Muscle layer of duodenum (tissue), 2 donors: ENCODE measurements around the gene BRI3.
"Not testable (repeated sequence)": the region's sequence is repeated elsewhere in the genome, so short reads cannot be mapped to it uniquely, and the experiment has no call there.

Source experiments
- H3K27ac ChIP-seq: one replicate; pipeline ENCODE4 v1.7.0; 2013; ENCODE audit warnings: mild to moderate bottlenecking, low read length
- H3K27me3 ChIP-seq: one replicate; pipeline ENCODE4 v1.7.0; 2013; ENCODE audit warnings: low read depth, mild to moderate bottlenecking, control low read depth, low read length
- H3K36me3 ChIP-seq, 2 donors: one replicate each; pipeline ENCODE4 v1.7.0; 2013; ENCODE audit warnings: low read length in 2 of 2, control low read depth in 1 of 2, mild to moderate bottlenecking in 1 of 2; ENCODE audit not compliant: insufficient read depth in 2 of 2, control insufficient read depth in 1 of 2
- H3K4me1 ChIP-seq, 2 donors: one replicate each; pipeline ENCODE4 v1.7.0; 2013; ENCODE audit warnings: low read length in 2 of 2, mild to moderate bottlenecking in 2 of 2, control low read depth in 1 of 2, moderate library complexity in 1 of 2; ENCODE audit not compliant: insufficient read depth in 2 of 2, control insufficient read depth in 1 of 2
- H3K4me3 ChIP-seq, 2 donors: one replicate each; pipeline ENCODE4 v1.7.0; 2013; ENCODE audit warnings: low read length in 2 of 2, low read depth in 1 of 2, mild to moderate bottlenecking in 1 of 2
- H3K9me3 ChIP-seq, 2 donors: one replicate each; pipeline ENCODE4 v1.7.0; 2013; ENCODE audit warnings: low read length in 2 of 2, control low read depth in 1 of 2, mild to moderate bottlenecking in 1 of 2; ENCODE audit not compliant: control insufficient read depth in 1 of 2
- donor health status: healthy.

BRI3 gene

GRCh38 chr7:98301693-98302470 is 20.4 kb downstream of the BRI3 start:
- no peaks in the 10 kb centered on the region for H3K4me1 ChIP-seq
- peaks cover 3 to 8% of the 10 kb centered on the region in 2 donors for H3K36me3 ChIP-seq
- H3K27ac ChIP-seq, result no peak overlapping the region
- no peaks in the 10 kb centered on the region for H3K9me3 ChIP-seq
- H3K27me3 ChIP-seq, result no peaks in the 10 kb centered on the region
- H3K4me3 ChIP-seq, result no peak overlapping the region

- no peaks in the 10 kb centered on the region for H3K4me1 ChIP-seq
Observed at GRCh38 chr7:98303176-98303865, 21.8 kb downstream of the BRI3 start.

GRCh38 chr7:98303906-98304305 is 22.4 kb downstream of the BRI3 start:
- Histone ChIP-seq H3K27me3 (no peaks in the 10 kb centered on the region), H3K4me3 (no peak overlapping the region), H3K36me3 (peaks cover 8 to 15% of the 10 kb centered on the region in 2 donors), H3K27ac (no peak overlapping the region), H3K4me1 (no peaks in the 10 kb centered on the region), H3K9me3 (no peaks in the 10 kb centered on the region)

More at GRCh38 chr7:98303176-98303865, 21.8 kb downstream of the BRI3 start:
- Histone ChIP-seq H3K4me3 (no peak overlapping the region), H3K27me3 (no peaks in the 10 kb centered on the region), H3K27ac (no peak overlapping the region), H3K9me3 (no peaks in the 10 kb centered on the region), H3K36me3 (peaks cover 8 to 14% of the 10 kb centered on the region in 2 donors)

GRCh38 chr7:98305951-98306535 is 24.6 kb downstream of the BRI3 start:
- no peaks in the 10 kb centered on the region for H3K9me3 ChIP-seq
- H3K27ac ChIP-seq, result no peak overlapping the region
- peaks cover 12% of the 10 kb centered on the region in 2 donors for H3K36me3 ChIP-seq

GRCh38 chr7:98307971-98308466 is 26.5 kb downstream of the BRI3 start:
- Histone ChIP-seq H3K4me3 (no peak overlapping the region), H3K36me3 (peaks cover 4 to 12% of the 10 kb centered on the region in 2 donors), H3K27me3 (no peaks in the 10 kb centered on the region), H3K27ac (no peak overlapping the region), H3K9me3 (no peaks in the 10 kb centered on the region), H3K4me1 (no peaks in the 10 kb centered on the region)

More at GRCh38 chr7:98305951-98306535, 24.6 kb downstream of the BRI3 start:
- no peak overlapping the region for H3K4me3 ChIP-seq
- H3K27me3 ChIP-seq, result no peaks in the 10 kb centered on the region
- no peaks in the 10 kb centered on the region for H3K4me1 ChIP-seq

GRCh38 chr7:98309566-98309965 is 28.1 kb downstream of the BRI3 start:
- no peaks in the 10 kb centered on the region for H3K4me1 ChIP-seq
- no peaks in the 10 kb centered on the region for H3K9me3 ChIP-seq
- peaks cover 4 to 12% of the 10 kb centered on the region in 2 donors for H3K36me3 ChIP-seq
- no peak overlapping the region for H3K4me3 ChIP-seq
- no peak overlapping the region for H3K27ac ChIP-seq
- no peaks in the 10 kb centered on the region for H3K27me3 ChIP-seq

GRCh38 chr7:98312201-98312600 is 30.7 kb downstream of the BRI3 start:
- no peaks in the 10 kb centered on the region for H3K27me3 ChIP-seq

GRCh38 chr7:98314469-98314868 is 33.0 kb downstream of the BRI3 start:
- Histone ChIP-seq H3K4me1 (no peaks in the 10 kb centered on the region), H3K27ac (no peak overlapping the region), H3K9me3 (no peaks in the 10 kb centered on the region), H3K27me3 (no peaks in the 10 kb centered on the region), H3K4me3 (no peak overlapping the region), H3K36me3 (peaks cover 0 to 4% of the 10 kb centered on the region in 2 donors)

More at GRCh38 chr7:98312201-98312600, 30.7 kb downstream of the BRI3 start:
- Histone ChIP-seq H3K4me1 (no peaks in the 10 kb centered on the region), H3K27ac (no peak overlapping the region), H3K9me3 (no peaks in the 10 kb centered on the region), H3K4me3 (no peak overlapping the region), H3K36me3 (peaks cover 4 to 12% of the 10 kb centered on the region in 2 donors)

GRCh38 chr7:98315318-98315993 is 34.0 kb downstream of the BRI3 start:
- H3K9me3 ChIP-seq, result no peaks in the 10 kb centered on the region
- no peaks in the 10 kb centered on the region for H3K4me1 ChIP-seq
- H3K27ac ChIP-seq, result no peak overlapping the region
- H3K4me3 ChIP-seq, result no peak overlapping the region
- H3K27me3 ChIP-seq, result no peaks in the 10 kb centered on the region
- no peaks in the 10 kb centered on the region for H3K36me3 ChIP-seq

GRCh38 chr7:98315994-98316527 is 34.6 kb downstream of the BRI3 start:
- not testable (repeated sequence) for H3K27ac ChIP-seq

More at GRCh38 chr7:98315994-98316527, 34.6 kb downstream of the BRI3 start:
- H3K36me3 ChIP-seq, H3K27me3 ChIP-seq, H3K4me1 ChIP-seq, H3K9me3 ChIP-seq, H3K4me3 ChIP-seq: not testable (repeated sequence)
